Type B pancreatic cell (in vitro differentiated cells): ENCODE measurements around the gene KIZ. TPM values are rescaled to one million over a fixed set of nuclear protein-coding genes. Genes with fewer than 3 reads are reported as not detected.

ENCODE experiments used
- DNase-seq: peaks from one replicate; pipeline ENCODE4 v3.0.0; 2021; ENCODE audit warnings: mixed read lengths; ENCODE audit not compliant: unreplicated experiment; ENCODE audit errors: extremely low spot score
- H3K27ac Mint-ChIP-seq: 2 replicates; pipeline ENCODE4 v1.8.0; 2021; ENCODE audit warnings: mild to moderate bottlenecking, mixed read lengths
- H3K27me3 Mint-ChIP-seq: 2 replicates; pipeline ENCODE4 v1.8.0; 2021; ENCODE audit warnings: mixed read lengths
- H3K36me3 Mint-ChIP-seq: 2 replicates; pipeline ENCODE4 v1.8.0; 2021; ENCODE audit warnings: mixed read lengths
- H3K4me1 Mint-ChIP-seq: one replicate; pipeline ENCODE4 v1.8.0; 2021; ENCODE audit warnings: mixed read lengths; ENCODE audit not compliant: unreplicated experiment
- H3K4me3 Mint-ChIP-seq: 2 replicates; pipeline ENCODE4 v1.8.0; 2021; ENCODE audit warnings: mild to moderate bottlenecking, mixed read lengths
- H3K9me3 Mint-ChIP-seq: 2 replicates; pipeline ENCODE4 v1.8.0; 2021; ENCODE audit warnings: mixed read lengths
- total RNA-seq: library from RNA; stranded (reverse); gene quantifications from 2 replicates; pipeline ENCODE4 v1.2.1, GENCODE V29; 2021; ENCODE audit warnings: low replicate concordance
- TF ChIP-seq, protein P1 (sequence below): fragments of 200-600 bp; sonication (generic); conservative IDR thresholded peaks from 2 replicates; pipeline ENCODE4 v1.5.0; 2021; ENCODE audit warnings: antibody characterized with exemption, mild to moderate bottlenecking

The KIZ gene
- total RNA-seq, 1 donor from 2014 or later = 15.5 TPM

DNA sequence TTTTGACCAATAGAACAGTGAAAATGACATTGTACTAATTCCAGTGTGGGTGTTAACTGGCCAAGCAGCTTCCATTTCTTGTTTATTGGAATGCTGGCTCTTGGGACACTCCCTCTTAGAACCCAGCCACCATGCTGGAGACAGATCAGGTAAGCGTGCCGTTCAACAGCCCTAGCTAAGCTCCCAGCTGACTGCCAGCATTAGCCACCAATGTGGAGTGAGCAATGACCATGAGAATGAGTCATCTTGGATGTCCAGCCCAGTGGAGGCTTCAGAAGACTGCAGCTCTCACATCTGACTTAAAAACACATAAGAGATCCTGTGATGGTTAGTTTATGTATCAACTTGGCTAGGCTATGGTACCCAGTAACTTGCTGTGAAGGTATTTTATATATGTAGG, 16.7 kb upstream of the KIZ start:
- no peaks in the 10 kb centered on the region for H3K9me3 Mint-ChIP-seq
- no peak for DNase-seq
- no peak overlapping the region for H3K27ac Mint-ChIP-seq
- TF ChIP-seq, protein P1, sequence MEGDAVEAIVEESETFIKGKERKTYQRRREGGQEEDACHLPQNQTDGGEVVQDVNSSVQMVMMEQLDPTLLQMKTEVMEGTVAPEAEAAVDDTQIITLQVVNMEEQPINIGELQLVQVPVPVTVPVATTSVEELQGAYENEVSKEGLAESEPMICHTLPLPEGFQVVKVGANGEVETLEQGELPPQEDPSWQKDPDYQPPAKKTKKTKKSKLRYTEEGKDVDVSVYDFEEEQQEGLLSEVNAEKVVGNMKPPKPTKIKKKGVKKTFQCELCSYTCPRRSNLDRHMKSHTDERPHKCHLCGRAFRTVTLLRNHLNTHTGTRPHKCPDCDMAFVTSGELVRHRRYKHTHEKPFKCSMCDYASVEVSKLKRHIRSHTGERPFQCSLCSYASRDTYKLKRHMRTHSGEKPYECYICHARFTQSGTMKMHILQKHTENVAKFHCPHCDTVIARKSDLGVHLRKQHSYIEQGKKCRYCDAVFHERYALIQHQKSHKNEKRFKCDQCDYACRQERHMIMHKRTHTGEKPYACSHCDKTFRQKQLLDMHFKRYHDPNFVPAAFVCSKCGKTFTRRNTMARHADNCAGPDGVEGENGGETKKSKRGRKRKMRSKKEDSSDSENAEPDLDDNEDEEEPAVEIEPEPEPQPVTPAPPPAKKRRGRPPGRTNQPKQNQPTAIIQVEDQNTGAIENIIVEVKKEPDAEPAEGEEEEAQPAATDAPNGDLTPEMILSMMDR = no peak
- H3K36me3 Mint-ChIP-seq = no peaks in the 10 kb centered on the region
- peaks cover 95% of the 10 kb centered on the region for H3K27me3 Mint-ChIP-seq
- no peak overlapping the region for H3K4me3 Mint-ChIP-seq
- H3K4me1 Mint-ChIP-seq = no peaks in the 10 kb centered on the region

GRCh38 chr20:21110811-21111210, 15.1 kb upstream of the KIZ start:
- no peaks in the 10 kb centered on the region for H3K9me3 Mint-ChIP-seq
- no peaks in the 10 kb centered on the region for H3K4me1 Mint-ChIP-seq
- no peak overlapping the region for H3K27ac Mint-ChIP-seq
- H3K36me3 Mint-ChIP-seq = no peaks in the 10 kb centered on the region
- DNase-seq = no peak
- H3K27me3 Mint-ChIP-seq = peaks cover 93% of the 10 kb centered on the region
- TF ChIP-seq, protein P1 = no peak
- no peak overlapping the region for H3K4me3 Mint-ChIP-seq

GRCh38 chr20:21111416-21111815, 14.5 kb upstream of the KIZ start:
- H3K36me3 Mint-ChIP-seq = no peaks in the 10 kb centered on the region
- peaks cover 93% of the 10 kb centered on the region for H3K27me3 Mint-ChIP-seq
- no peaks in the 10 kb centered on the region for H3K9me3 Mint-ChIP-seq
- DNase-seq = no peak
- H3K27ac Mint-ChIP-seq = no peak overlapping the region
- no peaks in the 10 kb centered on the region for H3K4me1 Mint-ChIP-seq
- TF ChIP-seq, protein P1 = no peak
- no peak overlapping the region for H3K4me3 Mint-ChIP-seq

DNA sequence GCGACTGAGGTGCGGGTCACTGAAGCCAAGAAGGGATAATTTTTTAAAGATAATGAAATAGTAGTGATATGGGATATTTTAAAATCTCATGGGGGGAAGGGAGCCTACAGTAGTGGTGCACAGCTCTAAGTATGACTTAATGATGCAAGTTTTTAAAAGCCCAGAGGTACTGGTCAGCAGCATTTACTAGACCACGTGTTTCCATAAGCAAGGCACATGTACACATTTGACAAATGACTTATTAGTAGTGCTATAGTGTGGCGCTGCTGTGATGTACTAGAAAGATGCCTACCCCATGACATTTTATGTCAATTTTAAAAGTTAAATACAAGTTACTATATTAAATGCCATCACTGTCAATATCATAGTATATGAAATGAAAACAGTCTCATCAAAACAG, 12.2 kb upstream of the KIZ start:
- H3K9me3 Mint-ChIP-seq = no peaks in the 10 kb centered on the region
- H3K4me3 Mint-ChIP-seq = no peak overlapping the region
- peaks cover 85% of the 10 kb centered on the region for H3K27me3 Mint-ChIP-seq
- DNase-seq = no peak
- TF ChIP-seq, protein P1 = no peak
- H3K4me1 Mint-ChIP-seq = no peaks in the 10 kb centered on the region
- H3K36me3 Mint-ChIP-seq = no peaks in the 10 kb centered on the region
- H3K27ac Mint-ChIP-seq = no peak overlapping the region

GRCh38 chr20:21114584-21114983, 11.3 kb upstream of the KIZ start:
- Mint-ChIP-seq H3K4me3 (no peak overlapping the region), H3K9me3 (no peaks in the 10 kb centered on the region), H3K36me3 (no peaks in the 10 kb centered on the region), H3K27me3 (peaks cover 82% of the 10 kb centered on the region), H3K27ac (no peak overlapping the region), H3K4me1 (no peaks in the 10 kb centered on the region)
- TF ChIP-seq, protein P1 = no peak
- no peak for DNase-seq

DNA sequence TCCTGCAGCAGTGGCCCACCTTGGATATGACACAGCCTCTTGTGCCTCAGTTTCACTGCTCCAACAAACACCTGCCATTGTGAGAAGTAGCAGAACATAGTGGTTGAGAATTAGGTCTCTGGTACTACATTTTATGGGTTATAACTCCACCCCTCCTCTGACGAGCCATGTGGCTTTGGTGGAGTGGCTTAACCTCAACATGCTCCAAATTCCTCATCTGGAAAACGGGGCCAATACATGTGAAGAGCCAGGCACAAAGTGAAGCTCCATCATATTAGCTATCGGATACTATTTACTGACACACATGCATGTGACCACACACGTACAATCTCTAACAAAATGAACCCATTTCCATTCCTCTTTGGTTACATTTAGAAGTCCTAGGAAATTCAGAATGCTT, 8.4 kb upstream of the KIZ start:
- Mint-ChIP-seq H3K4me3 (no peak overlapping the region), H3K27ac (no peak overlapping the region), H3K4me1 (no peaks in the 10 kb centered on the region), H3K36me3 (no peaks in the 10 kb centered on the region), H3K9me3 (no peaks in the 10 kb centered on the region), H3K27me3 (peaks cover 57% of the 10 kb centered on the region)
- no peak for DNase-seq
- TF ChIP-seq, protein P1 = no peak
